RWPE2 (cell line): Measurements from ENCODE around the gene SLC16A3.

Experiments
- ATAC-seq: fragments of 200-7000 bp; cut with Tn5 transposase; 3 replicates; pipeline ENCODE4 v1.9.1; 2021; ENCODE audit warnings: low read depth
- DNase-seq: peaks from one replicate; pipeline ENCODE4 v3.0.0-alpha.2; 2020; ENCODE audit warnings: low spot score
- H3K27ac ChIP-seq: fragments of 450-650 bp; 2 replicates; pipeline ENCODE4 v1.5.1; 2017; ENCODE audit warnings: mild to moderate bottlenecking; ENCODE audit not compliant: poor library complexity, severe bottlenecking
- H3K27me3 ChIP-seq: fragments of 250-450 bp; sonication (Bioruptor Pico); 2 replicates; pipeline ENCODE4 v1.5.1; 2021; ENCODE audit warnings: mild to moderate bottlenecking, moderate library complexity; ENCODE audit not compliant: insufficient read depth, poor library complexity, severe bottlenecking
- H3K36me3 ChIP-seq: fragments of 250-450 bp; sonication (Bioruptor Pico); 2 replicates; pipeline ENCODE4 v1.5.1; 2020; ENCODE audit warnings: low read depth, mild to moderate bottlenecking, moderate library complexity
- H3K4me1 ChIP-seq: fragments of 250-450 bp; sonication (Bioruptor Pico); 2 replicates; pipeline ENCODE4 v1.5.1; 2021; ENCODE audit warnings: mild to moderate bottlenecking, moderate library complexity; ENCODE audit not compliant: insufficient read depth, poor library complexity, severe bottlenecking
- H3K4me3 ChIP-seq: fragments of 250-450 bp; sonication (Bioruptor Pico); 2 replicates; pipeline ENCODE4 v1.5.1; 2021; ENCODE audit warnings: mild to moderate bottlenecking, moderate library complexity; ENCODE audit not compliant: severe bottlenecking
- H3K9me3 ChIP-seq: fragments of 250-450 bp; sonication (Bioruptor Pico); 2 replicates; pipeline ENCODE4 v1.5.1; 2021; ENCODE audit warnings: mild to moderate bottlenecking, moderate library complexity; ENCODE audit not compliant: severe bottlenecking
- TF ChIP-seq, protein P1 (sequence below): fragments of 450-650 bp; IDR thresholded peaks from one replicate; pipeline ENCODE4 v1.5.1; 2017; ENCODE audit warnings: mild to moderate bottlenecking, moderate library complexity; ENCODE audit not compliant: poor library complexity, severe bottlenecking

SLC16A3 gene

GRCh38 chr17:82218349-82219075 is 10.3 kb upstream of the SLC16A3 start:
- no peaks in the 10 kb centered on the region for H3K9me3 ChIP-seq
- H3K36me3 ChIP-seq: no peaks in the 10 kb centered on the region
- no peaks in the 10 kb centered on the region for H3K27me3 ChIP-seq
- no peak for ATAC-seq
- peak overlapping the region; percentile 98 for H3K27ac ChIP-seq
- H3K4me3 ChIP-seq: no peak overlapping the region
- TF ChIP-seq, protein P1, sequence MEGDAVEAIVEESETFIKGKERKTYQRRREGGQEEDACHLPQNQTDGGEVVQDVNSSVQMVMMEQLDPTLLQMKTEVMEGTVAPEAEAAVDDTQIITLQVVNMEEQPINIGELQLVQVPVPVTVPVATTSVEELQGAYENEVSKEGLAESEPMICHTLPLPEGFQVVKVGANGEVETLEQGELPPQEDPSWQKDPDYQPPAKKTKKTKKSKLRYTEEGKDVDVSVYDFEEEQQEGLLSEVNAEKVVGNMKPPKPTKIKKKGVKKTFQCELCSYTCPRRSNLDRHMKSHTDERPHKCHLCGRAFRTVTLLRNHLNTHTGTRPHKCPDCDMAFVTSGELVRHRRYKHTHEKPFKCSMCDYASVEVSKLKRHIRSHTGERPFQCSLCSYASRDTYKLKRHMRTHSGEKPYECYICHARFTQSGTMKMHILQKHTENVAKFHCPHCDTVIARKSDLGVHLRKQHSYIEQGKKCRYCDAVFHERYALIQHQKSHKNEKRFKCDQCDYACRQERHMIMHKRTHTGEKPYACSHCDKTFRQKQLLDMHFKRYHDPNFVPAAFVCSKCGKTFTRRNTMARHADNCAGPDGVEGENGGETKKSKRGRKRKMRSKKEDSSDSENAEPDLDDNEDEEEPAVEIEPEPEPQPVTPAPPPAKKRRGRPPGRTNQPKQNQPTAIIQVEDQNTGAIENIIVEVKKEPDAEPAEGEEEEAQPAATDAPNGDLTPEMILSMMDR: no peak
- peaks cover 28% of the 10 kb centered on the region for H3K4me1 ChIP-seq
- DNase-seq: peak; percentile 69

GRCh38 chr17:82219083-82219482 is 9.8 kb upstream of the SLC16A3 start:
- TF ChIP-seq, protein P1: no peak
- Histone ChIP-seq H3K27me3 (no peaks in the 10 kb centered on the region), H3K36me3 (no peaks in the 10 kb centered on the region), H3K4me1 (peaks cover 27% of the 10 kb centered on the region), H3K27ac (peak overlapping the region; percentile 98), H3K4me3 (no peak overlapping the region), H3K9me3 (no peaks in the 10 kb centered on the region)
- no peak for DNase-seq
- no peak for ATAC-seq

DNA sequence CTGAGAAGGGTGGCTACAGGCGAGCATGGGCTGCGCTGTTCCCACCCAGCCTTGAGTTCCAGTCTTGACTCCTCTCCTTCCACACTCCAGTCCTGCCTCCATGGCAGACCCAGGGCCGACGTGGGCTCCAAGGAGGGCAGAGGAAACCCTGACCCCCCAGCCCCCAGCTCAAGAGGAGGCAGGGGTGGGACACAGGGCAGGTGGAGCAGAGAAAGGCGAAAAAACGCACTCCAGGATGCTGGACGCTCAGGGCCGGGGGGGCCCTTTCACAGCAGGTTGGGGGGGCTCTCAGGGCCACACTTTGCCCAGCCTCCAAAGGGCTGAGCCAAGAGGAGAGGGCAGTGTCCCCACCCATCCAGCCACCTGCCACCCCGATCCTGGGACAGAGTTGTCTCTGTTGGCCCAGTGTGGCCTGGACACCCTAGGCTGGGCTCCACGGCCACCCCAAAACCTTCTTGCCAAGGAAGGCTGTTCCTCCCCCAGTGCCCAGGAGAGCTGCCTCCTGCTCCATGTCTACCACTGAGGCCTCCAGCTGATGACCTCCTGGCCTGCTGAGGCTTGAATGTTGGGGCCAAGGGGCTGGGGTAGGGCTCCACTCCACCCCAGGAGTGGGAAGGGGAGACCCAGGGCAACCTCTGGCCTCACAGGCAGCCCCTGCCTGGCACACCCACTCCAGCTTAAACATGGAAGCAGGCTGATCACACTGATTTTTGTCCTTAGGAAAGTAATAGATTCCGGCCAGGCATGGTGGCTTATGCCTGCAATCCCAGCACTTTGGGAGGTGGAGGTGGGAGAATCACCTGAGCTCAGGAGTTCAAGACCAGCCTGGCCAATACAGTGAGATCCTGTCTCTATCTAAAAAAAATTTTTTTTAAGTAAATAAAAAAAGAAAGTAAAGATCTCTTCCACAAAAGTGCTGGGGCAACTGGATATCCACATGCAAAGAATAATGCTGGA is 8.8 kb upstream of the SLC16A3 start:
- Histone ChIP-seq H3K9me3 (no peaks in the 10 kb centered on the region), H3K4me1 (peaks cover 25% of the 10 kb centered on the region), H3K27me3 (no peaks in the 10 kb centered on the region), H3K4me3 (no peak overlapping the region), H3K27ac (peak overlapping the region; percentile 98), H3K36me3 (no peaks in the 10 kb centered on the region)
- TF ChIP-seq, protein P1: no peak
- no peak for DNase-seq
- ATAC-seq: no peak

DNA sequence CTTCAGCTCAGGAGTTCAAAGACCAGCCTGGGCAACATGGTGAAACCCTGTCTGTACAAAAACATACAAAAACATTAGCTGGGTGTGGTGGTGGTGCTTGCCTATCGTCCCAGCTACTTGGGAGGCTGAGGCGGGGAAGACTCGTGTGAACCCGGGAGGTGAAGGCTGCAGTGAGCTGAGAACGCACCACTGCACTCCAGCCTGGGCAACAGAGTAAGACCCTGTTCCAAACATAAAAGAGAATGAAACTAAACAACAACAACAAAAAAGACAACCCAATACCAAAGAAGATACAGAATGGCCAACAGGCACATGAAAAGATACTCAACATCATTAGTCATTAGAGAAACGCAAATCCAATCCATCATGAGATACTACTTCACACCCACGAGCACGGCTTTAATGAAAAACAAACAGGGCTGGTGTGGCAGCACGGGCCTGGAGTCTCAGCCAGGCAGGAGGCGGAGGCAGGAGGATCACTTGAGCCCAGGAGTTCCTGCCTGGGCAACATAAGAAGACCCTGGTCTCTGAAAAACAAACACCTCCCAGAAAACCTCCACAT is 7.4 kb upstream of the SLC16A3 start:
- Histone ChIP-seq H3K9me3 (no peaks in the 10 kb centered on the region), H3K36me3 (no peaks in the 10 kb centered on the region), H3K4me3 (no peak overlapping the region), H3K4me1 (peaks cover 16% of the 10 kb centered on the region), H3K27ac (peak overlapping the region; percentile 98), H3K27me3 (no peaks in the 10 kb centered on the region)
- TF ChIP-seq, protein P1: no peak
- DNase-seq: no peak
- no peak for ATAC-seq
